Measurements from ENCODE around the gene DCC.

The DCC gene

GRCh38 chr18:52484977-52485376, 145.0 kb downstream of the DCC start:
- Histone ChIP-seq H3K4me1 (ENCODE audit: control insufficient read depth, insufficient read depth, low read length) (peaks cover 6% of the 10 kb centered on the region), H3K27me3 (ENCODE audit: control insufficient read depth, insufficient read depth, low read length) (no peaks in the 10 kb centered on the region), H3K9me3 (ENCODE audit: control insufficient read depth, low read length) (no peaks in the 10 kb centered on the region), H3K9ac (ENCODE audit: low read length) (no peak overlapping the region), H3K4me3 (ENCODE audit: low read length) (no peak overlapping the region), H3K36me3 (ENCODE audit: control insufficient read depth, insufficient read depth, low read length) (no peaks in the 10 kb centered on the region)

DNA sequence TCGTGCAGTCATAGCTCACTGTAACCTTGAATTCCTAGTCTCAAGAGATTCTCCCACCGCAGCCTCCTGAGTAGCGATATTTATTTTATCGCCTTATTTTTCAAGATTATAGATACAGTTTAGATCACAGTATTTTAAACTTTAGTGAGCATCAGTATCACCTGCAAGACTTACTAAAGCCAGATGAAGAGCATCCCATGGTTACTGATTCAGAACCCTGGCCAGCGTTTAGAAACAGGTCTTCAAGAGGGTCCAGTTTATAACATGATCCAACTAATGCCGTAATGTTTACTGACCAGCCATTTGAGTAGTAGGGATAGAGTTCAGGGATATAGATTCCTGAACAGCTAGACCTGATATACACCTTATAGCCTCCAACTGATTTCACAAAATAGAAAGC, 146.1 kb downstream of the DCC start:
- Histone ChIP-seq H3K4me1 (ENCODE audit: control insufficient read depth, insufficient read depth, low read length) (peaks cover 6% of the 10 kb centered on the region), H3K9me3 (ENCODE audit: control insufficient read depth, low read length) (no peaks in the 10 kb centered on the region), H3K36me3 (ENCODE audit: control insufficient read depth, insufficient read depth, low read length) (no peaks in the 10 kb centered on the region), H3K27me3 (ENCODE audit: control insufficient read depth, insufficient read depth, low read length) (no peaks in the 10 kb centered on the region), H3K4me3 (ENCODE audit: low read length) (no peak overlapping the region), H3K9ac (ENCODE audit: low read length) (no peak overlapping the region)

DNA sequence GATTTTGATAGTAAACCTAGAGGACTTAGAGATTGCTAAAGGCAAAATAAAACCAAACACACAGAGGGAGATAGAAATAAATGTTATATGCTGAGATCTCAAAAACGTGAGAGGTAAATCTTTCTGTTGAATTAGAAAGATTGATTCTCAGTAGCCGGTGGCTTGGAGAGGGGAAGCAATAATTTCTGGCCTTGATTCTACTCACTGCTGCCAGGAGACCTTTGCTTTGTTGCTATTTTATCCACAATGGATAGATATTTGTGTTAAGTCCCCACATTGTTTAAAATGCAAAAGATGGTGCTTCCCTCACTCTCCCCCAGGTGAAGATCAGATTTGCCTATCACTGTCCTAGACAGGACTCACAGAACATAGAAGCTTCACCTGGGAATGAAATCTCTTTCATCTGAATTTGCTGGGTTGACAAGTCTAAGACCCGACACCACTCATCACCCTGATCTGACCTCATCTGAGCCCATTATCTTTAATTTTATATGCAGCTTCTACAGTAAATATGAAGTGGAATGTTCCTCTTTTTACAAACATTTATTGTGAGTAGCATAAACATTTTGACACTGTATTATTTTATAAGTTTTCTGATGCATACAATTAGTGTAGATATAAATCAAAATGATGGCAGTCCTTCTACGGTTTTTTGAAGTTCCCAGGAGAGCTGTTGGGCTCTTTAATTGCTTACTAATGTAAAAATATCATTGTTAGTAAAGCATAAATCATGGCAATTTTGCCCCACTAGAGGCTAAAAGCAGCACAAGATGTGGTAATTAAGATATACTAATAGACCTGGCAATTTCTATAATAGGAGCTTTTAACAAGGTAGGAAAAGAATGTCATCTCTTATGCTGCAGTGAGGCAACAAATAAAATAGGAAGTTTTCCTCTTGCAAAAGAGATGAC, 149.7 kb downstream of the DCC start:
- Histone ChIP-seq H3K27me3 (ENCODE audit: control insufficient read depth, insufficient read depth, low read length) (no peaks in the 10 kb centered on the region), H3K4me3 (ENCODE audit: low read length) (no peak overlapping the region), H3K36me3 (ENCODE audit: control insufficient read depth, insufficient read depth, low read length) (no peaks in the 10 kb centered on the region), H3K4me1 (ENCODE audit: control insufficient read depth, insufficient read depth, low read length) (no peaks in the 10 kb centered on the region), H3K9me3 (ENCODE audit: control insufficient read depth, low read length) (no peaks in the 10 kb centered on the region), H3K9ac (ENCODE audit: low read length) (no peak overlapping the region)

- no peaks in the 10 kb centered on the region for H3K27me3 ChIP-seq (ENCODE audit: control insufficient read depth, insufficient read depth, low read length)
- H3K36me3 ChIP-seq (ENCODE audit: control insufficient read depth, insufficient read depth, low read length) = no peaks in the 10 kb centered on the region
- H3K4me1 ChIP-seq (ENCODE audit: control insufficient read depth, insufficient read depth, low read length) = peaks cover 9% of the 10 kb centered on the region
- H3K4me3 ChIP-seq (ENCODE audit: low read length) = no peak overlapping the region
- H3K9ac ChIP-seq (ENCODE audit: low read length) = no peak overlapping the region
- H3K9me3 ChIP-seq (ENCODE audit: control insufficient read depth, low read length) = no peaks in the 10 kb centered on the region
Observed at GRCh38 chr18:52496426-52496825, 156.4 kb downstream of the DCC start.

GRCh38 chr18:52499016-52499415, 159.0 kb downstream of the DCC start:
- Histone ChIP-seq H3K9ac (ENCODE audit: low read length) (no peak overlapping the region), H3K9me3 (ENCODE audit: control insufficient read depth, low read length) (no peaks in the 10 kb centered on the region), H3K4me3 (ENCODE audit: low read length) (no peak overlapping the region), H3K36me3 (ENCODE audit: control insufficient read depth, insufficient read depth, low read length) (no peaks in the 10 kb centered on the region), H3K27me3 (ENCODE audit: control insufficient read depth, insufficient read depth, low read length) (no peaks in the 10 kb centered on the region), H3K4me1 (ENCODE audit: control insufficient read depth, insufficient read depth, low read length) (peaks cover 9% of the 10 kb centered on the region)

DNA sequence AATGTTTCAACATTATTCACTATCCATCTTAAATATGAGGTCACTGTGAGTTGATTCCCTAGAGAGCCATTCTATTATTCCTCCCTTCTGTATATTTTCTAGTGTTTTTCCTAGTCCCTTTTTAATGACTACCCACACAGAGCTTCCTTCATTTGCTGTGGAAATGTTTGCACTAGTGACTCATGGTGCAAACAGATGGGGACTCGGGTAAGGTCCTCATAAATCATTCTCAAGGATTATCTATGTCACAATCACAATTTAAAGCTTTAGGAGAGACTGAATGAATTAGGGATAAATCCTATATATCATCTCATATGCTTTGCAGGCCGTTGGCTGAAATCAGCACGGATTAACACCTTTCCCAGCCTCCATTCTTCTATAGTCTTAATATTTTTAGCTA, 159.6 kb downstream of the DCC start:
- no peak overlapping the region for H3K9ac ChIP-seq (ENCODE audit: low read length)
- no peak overlapping the region for H3K4me3 ChIP-seq (ENCODE audit: low read length)
- no peaks in the 10 kb centered on the region for H3K36me3 ChIP-seq (ENCODE audit: control insufficient read depth, insufficient read depth, low read length)

DNA sequence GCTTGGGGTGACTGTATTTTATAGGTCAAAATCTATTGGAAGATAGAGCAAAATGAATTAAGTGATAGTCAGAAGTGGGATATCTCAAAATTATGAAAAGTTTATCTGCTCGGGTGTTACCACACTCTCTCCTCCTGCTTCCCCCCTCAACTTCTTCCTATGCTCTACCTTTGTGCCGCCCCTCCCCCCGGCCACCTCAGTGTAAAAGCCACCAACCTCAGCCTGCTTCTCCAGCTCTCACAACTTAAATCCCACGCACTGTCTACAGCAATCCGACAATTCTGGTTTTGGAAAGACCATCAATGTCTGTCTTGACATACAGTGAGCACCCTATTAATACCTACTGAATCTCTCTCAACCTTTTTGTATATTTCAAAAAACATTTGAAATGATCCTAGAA, 164.6 kb downstream of the DCC start:
- Histone ChIP-seq H3K9me3 (ENCODE audit: control insufficient read depth, low read length) (no peaks in the 10 kb centered on the region), H3K9ac (ENCODE audit: low read length) (no peak overlapping the region), H3K4me3 (ENCODE audit: low read length) (no peak overlapping the region), H3K36me3 (ENCODE audit: control insufficient read depth, insufficient read depth, low read length) (no peaks in the 10 kb centered on the region), H3K27me3 (ENCODE audit: control insufficient read depth, insufficient read depth, low read length) (no peaks in the 10 kb centered on the region), H3K4me1 (ENCODE audit: control insufficient read depth, insufficient read depth, low read length) (no peaks in the 10 kb centered on the region)

More for the DNA sequence above, 159.6 kb downstream of the DCC start:
- no peaks in the 10 kb centered on the region for H3K27me3 ChIP-seq (ENCODE audit: control insufficient read depth, insufficient read depth, low read length)
- peaks cover 9% of the 10 kb centered on the region for H3K4me1 ChIP-seq (ENCODE audit: control insufficient read depth, insufficient read depth, low read length)
- no peaks in the 10 kb centered on the region for H3K9me3 ChIP-seq (ENCODE audit: control insufficient read depth, low read length)

GRCh38 chr18:52510139-52510538, 170.1 kb downstream of the DCC start:
- Histone ChIP-seq H3K4me3 (ENCODE audit: low read length) (no peak overlapping the region), H3K4me1 (ENCODE audit: control insufficient read depth, insufficient read depth, low read length) (no peaks in the 10 kb centered on the region), H3K9me3 (ENCODE audit: control insufficient read depth, low read length) (no peaks in the 10 kb centered on the region), H3K36me3 (ENCODE audit: control insufficient read depth, insufficient read depth, low read length) (no peaks in the 10 kb centered on the region), H3K27me3 (ENCODE audit: control insufficient read depth, insufficient read depth, low read length) (no peaks in the 10 kb centered on the region), H3K9ac (ENCODE audit: low read length) (no peak overlapping the region)

GRCh38 chr18:52518086-52518485, 178.1 kb downstream of the DCC start:
- no peaks in the 10 kb centered on the region for H3K27me3 ChIP-seq (ENCODE audit: control insufficient read depth, insufficient read depth, low read length)
- no peaks in the 10 kb centered on the region for H3K9me3 ChIP-seq (ENCODE audit: control insufficient read depth, low read length)
- H3K4me1 ChIP-seq (ENCODE audit: control insufficient read depth, insufficient read depth, low read length) = peaks cover 9% of the 10 kb centered on the region
- H3K36me3 ChIP-seq (ENCODE audit: control insufficient read depth, insufficient read depth, low read length) = no peaks in the 10 kb centered on the region
- no peak overlapping the region for H3K9ac ChIP-seq (ENCODE audit: low read length)
- no peak overlapping the region for H3K4me3 ChIP-seq (ENCODE audit: low read length)

- Histone ChIP-seq H3K4me1 (ENCODE audit: control insufficient read depth, insufficient read depth, low read length) (peaks cover 9% of the 10 kb centered on the region), H3K9me3 (ENCODE audit: control insufficient read depth, low read length) (no peaks in the 10 kb centered on the region), H3K36me3 (ENCODE audit: control insufficient read depth, insufficient read depth, low read length) (no peaks in the 10 kb centered on the region), H3K27me3 (ENCODE audit: control insufficient read depth, insufficient read depth, low read length) (no peaks in the 10 kb centered on the region), H3K4me3 (ENCODE audit: low read length) (no peak overlapping the region), H3K9ac (ENCODE audit: low read length) (no peak overlapping the region)
Observed at GRCh38 chr18:52519021-52519420, 179.0 kb downstream of the DCC start.

DNA sequence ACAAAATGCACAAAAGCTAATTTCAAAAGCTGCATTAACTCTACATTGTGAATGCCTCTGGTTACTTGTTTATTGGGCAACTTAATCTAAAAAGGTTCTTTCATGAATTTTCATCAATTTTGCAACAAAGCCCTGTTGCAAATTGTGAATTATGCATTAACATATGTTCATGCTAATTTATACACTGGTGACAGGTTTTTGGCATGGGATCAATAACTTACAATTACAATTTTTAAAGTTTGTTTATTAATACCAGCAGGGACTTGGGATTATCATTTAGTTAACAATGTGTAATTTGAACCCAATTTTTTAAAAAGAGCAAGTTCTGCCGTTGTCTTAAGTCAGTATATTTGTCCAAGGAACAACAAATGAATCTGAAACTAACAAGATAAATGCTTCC, 183.6 kb downstream of the DCC start:
- Histone ChIP-seq H3K27me3 (ENCODE audit: control insufficient read depth, insufficient read depth, low read length) (no peaks in the 10 kb centered on the region), H3K36me3 (ENCODE audit: control insufficient read depth, insufficient read depth, low read length) (no peaks in the 10 kb centered on the region), H3K9me3 (ENCODE audit: control insufficient read depth, low read length) (no peaks in the 10 kb centered on the region), H3K4me1 (ENCODE audit: control insufficient read depth, insufficient read depth, low read length) (peaks cover 3% of the 10 kb centered on the region), H3K9ac (ENCODE audit: low read length) (no peak overlapping the region), H3K4me3 (ENCODE audit: low read length) (no peak overlapping the region)

DNA sequence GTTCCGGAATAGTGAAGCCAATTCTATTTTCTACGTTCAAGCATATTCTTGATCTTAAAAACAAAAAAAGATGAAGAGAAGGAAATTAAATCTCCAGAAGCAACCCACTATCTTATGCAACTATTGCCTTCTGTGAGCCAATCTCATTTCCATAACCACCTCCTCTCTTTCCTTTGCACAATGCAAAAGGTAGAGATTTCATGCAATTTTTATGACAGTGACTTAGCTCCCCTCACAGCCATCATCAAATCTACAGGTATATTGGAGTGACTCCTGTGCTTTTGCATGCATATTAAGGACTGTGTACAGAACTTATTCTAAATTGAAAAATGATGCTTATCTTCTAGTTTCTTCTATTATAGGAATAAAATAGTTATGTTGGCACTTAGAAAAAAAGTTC, 191.8 kb downstream of the DCC start:
- Histone ChIP-seq H3K4me1 (ENCODE audit: control insufficient read depth, insufficient read depth, low read length) (no peaks in the 10 kb centered on the region), H3K9me3 (ENCODE audit: control insufficient read depth, low read length) (no peaks in the 10 kb centered on the region), H3K36me3 (ENCODE audit: control insufficient read depth, insufficient read depth, low read length) (no peaks in the 10 kb centered on the region)

More for the DNA sequence above, 191.8 kb downstream of the DCC start:
- no peak overlapping the region for H3K4me3 ChIP-seq (ENCODE audit: low read length)
- no peak overlapping the region for H3K9ac ChIP-seq (ENCODE audit: low read length)
- no peaks in the 10 kb centered on the region for H3K27me3 ChIP-seq (ENCODE audit: control insufficient read depth, insufficient read depth, low read length)
